K562 (cell line): ENCODE measurements around the gene TBC1D7. TPM values are rescaled to one million over a fixed set of nuclear protein-coding genes. Genes with fewer than 3 reads are reported as not detected.

Source experiments
- ARID1B ChIP-seq: fragments of 450-650 bp; IDR thresholded peaks from 2 replicates; pipeline ENCODE4 v1.6.1; 2016; ENCODE audit warnings: antibody characterized with exemption, mild to moderate bottlenecking, inconsistent platforms
- BHLHE40 ChIP-seq: IDR thresholded peaks from 2 replicates; pipeline ENCODE4 v1.6.1; 2011; ENCODE audit warnings: low read length, improper control_type of control experiment
- CBFA2T3 ChIP-seq: fragments of 450-650 bp; IDR thresholded peaks from 2 replicates; pipeline ENCODE4 v1.6.1; 2017
- CBX2 ChIP-seq: fragments of 200-600 bp; sonication (generic); IDR thresholded peaks from one replicate; pipeline ENCODE4 v1.6.1; 2012; ENCODE audit warnings: mild to moderate bottlenecking, low read length, inconsistent platforms; ENCODE audit not compliant: insufficient read depth, poor library complexity, severe bottlenecking
- FOSL1 ChIP-seq: fragments of 200-800 bp; sonication (Bioruptor generic); conservative IDR thresholded peaks from 2 replicates; pipeline ENCODE4 v1.6.1; 2016; ENCODE audit warnings: missing genetic modification characterization, missing compliant biosample characterization
- FOXK2 ChIP-seq, 2 experiments: fragments of 450-650 bp; IDR thresholded peaks in 1 of 2; conservative IDR thresholded peaks in 1 of 2; 2 replicates each; pipeline ENCODE4 v1.6.1; 2016; ENCODE audit warnings: low read depth in 2 of 2, mild to moderate bottlenecking in 1 of 2
- KLF16 ChIP-seq: IDR thresholded peaks from 2 replicates; pipeline ENCODE4 v1.6.1; 2016; ENCODE audit warnings: antibody characterized with exemption
- LARP7 ChIP-seq: fragments of 450-650 bp; IDR thresholded peaks from 2 replicates; pipeline ENCODE4 v1.6.1; 2016
- MAFK ChIP-seq: IDR thresholded peaks from 2 replicates; pipeline ENCODE4 v1.6.1; 2011; ENCODE audit warnings: low read length, improper control_type of control experiment
- MCM5 ChIP-seq: fragments of 450-650 bp; IDR thresholded peaks from 2 replicates; pipeline ENCODE4 v1.6.1; 2016; ENCODE audit warnings: low read depth
- NCOA1 ChIP-seq: fragments of 450-650 bp; IDR thresholded peaks from 2 replicates; pipeline ENCODE4 v1.6.1; 2016; ENCODE audit warnings: low read depth
- NCOA2 ChIP-seq, 2 experiments: fragments of 450-650 bp; IDR thresholded peaks; 2 replicates each; pipeline ENCODE4 v1.6.1; 2018; ENCODE audit warnings: mild to moderate bottlenecking in 2 of 2, moderate library complexity in 1 of 2; ENCODE audit not compliant: partially characterized antibody in 2 of 2
- PRMT5 ChIP-seq: sonication (generic); formaldehyde crosslinking; IDR thresholded peaks from 2 replicates; pipeline ENCODE4 v1.5.0; 2020; ENCODE audit warnings: missing genetic modification reagents
- RB1 ChIP-seq: fragments of 450-650 bp; IDR thresholded peaks from 2 replicates; pipeline ENCODE4 v1.6.1; 2017; ENCODE audit warnings: low read depth, mild to moderate bottlenecking
- RBM25 ChIP-seq: fragments of 200-400 bp; formaldehyde crosslinking; IDR thresholded peaks from 2 replicates; pipeline ENCODE4 v1.6.1; 2018; ENCODE audit warnings: low read length, low read depth, moderate library complexity; ENCODE audit not compliant: severe bottlenecking
- RFX1 ChIP-seq: fragments of 450-650 bp; IDR thresholded peaks from 2 replicates; pipeline ENCODE4 v1.6.1; 2016; ENCODE audit warnings: mild to moderate bottlenecking, moderate library complexity
- RFX7 ChIP-seq: fragments of 250-450 bp; sonication (Bioruptor Pico); IDR thresholded peaks from 2 replicates; pipeline ENCODE4 v1.5.1; 2021; ENCODE audit warnings: mild to moderate bottlenecking
- RUNX1 ChIP-seq: sonication (generic); IDR thresholded peaks from 2 replicates; pipeline ENCODE4 v1.6.1; 2016; ENCODE audit warnings: antibody characterized with exemption, low read depth
- SMARCB1 ChIP-seq: IDR thresholded peaks from 2 replicates; pipeline ENCODE4 v1.6.1; 2011; ENCODE audit warnings: improper control_type of control experiment, low read depth; ENCODE audit not compliant: insufficient read length
- SOX6 ChIP-seq: fragments of 450-650 bp; IDR thresholded peaks from 2 replicates; pipeline ENCODE4 v1.6.1; 2014; ENCODE audit warnings: mild to moderate bottlenecking
- TAF7 ChIP-seq: fragments of 450-650 bp; IDR thresholded peaks from 2 replicates; pipeline ENCODE4 v1.6.1; 2016; ENCODE audit warnings: missing genetic modification characterization, missing compliant biosample characterization
- TEAD2 ChIP-seq: fragments of 450-650 bp; IDR thresholded peaks from 2 replicates; pipeline ENCODE4 v1.6.1; 2016; ENCODE audit warnings: missing genetic modification characterization, control low read depth, missing compliant biosample characterization
- ZNF121 ChIP-seq: sonication (generic); formaldehyde crosslinking; conservative IDR thresholded peaks from 2 replicates; pipeline ENCODE4 v1.8.0; 2022; ENCODE audit warnings: missing genetic modification reagents
- ZNF445 ChIP-seq: fragments of 250-450 bp; sonication (Bioruptor Pico); IDR thresholded peaks from 2 replicates; pipeline ENCODE4 v1.4.0; 2020; ENCODE audit warnings: low read depth, mild to moderate bottlenecking, moderate library complexity
- polyA plus RNA-seq, 8 experiments: library from polyadenylated mRNA; depleted of rRNA in 4 of 8; stranded (reverse) in 5 of 8; unstranded in 3 of 8; fragments of >200 nt; fragmentation: Nextera tagmentation in 2 of 8; fragmentation: Illumina TruSeq in 1 of 8; extraction: Ambion mirVana in 2 of 8; extraction: Trizol in 1 of 8; gene quantifications; 2 replicates each; pipeline versions ENCODE4 v1.2.1 to v1.2.3, GENCODE V29; 2011 to 2014; ENCODE audit warnings: inconsistent platforms in 1 of 8, missing spikeins in 1 of 8
- total RNA-seq, 7 experiments: library from RNA; depleted of rRNA in 6 of 7; stranded (reverse); fragments of >200 nt in 6 of 7; fragmentation: Illumina TruSeq in 2 of 7; extraction: Trizol in 2 of 7; gene quantifications; 2 replicates each; pipeline versions ENCODE4 v1.2.1 to v1.2.3, GENCODE V29; 2011 to 2021; ENCODE audit warnings: low replicate concordance in 1 of 7
- TF ChIP-seq, protein P1 (sequence below): sonication (generic); formaldehyde crosslinking; IDR thresholded peaks from 2 replicates; pipeline ENCODE4 v1.9.0; 2022; ENCODE audit warnings: mild to moderate bottlenecking, missing genetic modification reagents
- TF ChIP-seq, protein P2 (sequence below): fragments of 250-450 bp; sonication (Bioruptor Pico); IDR thresholded peaks from 2 replicates; pipeline ENCODE4 v1.8.0; 2021; ENCODE audit warnings: moderate library complexity, mild to moderate bottlenecking, inconsistent platforms
- TF ChIP-seq, protein P3 (sequence below): fragments of 450-650 bp; IDR thresholded peaks from 2 replicates; pipeline ENCODE4 v1.7.1; 2018; ENCODE audit warnings: mild to moderate bottlenecking, low read depth; ENCODE audit not compliant: partially characterized antibody

TBC1D7 gene
- total and polyA plus RNA-seq, 9 of the 15 experiments (the other 6 are each of a cell fraction or from before 2014, with no cell fraction given) = 49.4 to 107 (median 61.1) TPM

GRCh38 chr6:13354331-13355042 is 26.1 kb upstream of the TBC1D7 start (continued):
- TF ChIP-seq CBFA2T3 (peak; percentile 97), SMARCB1 (peak; percentile 86), RBM25 (no peak), MAFK (peak; percentile 46; the same call in 1 of the 2 replicates), RB1 (no peak), ZNF445 (CRISPR knock-in tag) (no peak), PRMT5 (CRISPR knock-in tag) (no peak), RUNX1 (peak; percentile 90), MCM5 (no peak), NCOA1 (peak; percentile 87), FOXK2 (conservative IDR thresholded peaks at IDR 0.05 in 1 of 2, IDR thresholded peaks at IDR 0.05 in 1 of 2; ENCODE audit: low read depth in 2 of 2) (peak; percentile 39 to 67; a peak in 3 of 4 replicates), BHLHE40 (0 out of 2 replicates have a peak, but pooled peaks have one; percentile 10), FOSL1 (tag) (peak; percentile 78; the same call in 1 of the 2 replicates), LARP7 (no peak), TAF7 (tag) (no peak), CBX2 (no peak), RFX1 (no peak), ZNF121 (CRISPR knock-in tag) (no peak), RFX7 (CRISPR knock-in tag) (no peak), KLF16 (peak; percentile 96), ARID1B (peak; percentile 97), TEAD2 (tag) (no peak), NCOA2 (IDR thresholded peaks at IDR 0.05; ENCODE audit: partially characterized antibody in 2 of 2) (peak; percentile 55 to 77), SOX6 (peak; percentile 92)
- TF ChIP-seq, protein P1, sequence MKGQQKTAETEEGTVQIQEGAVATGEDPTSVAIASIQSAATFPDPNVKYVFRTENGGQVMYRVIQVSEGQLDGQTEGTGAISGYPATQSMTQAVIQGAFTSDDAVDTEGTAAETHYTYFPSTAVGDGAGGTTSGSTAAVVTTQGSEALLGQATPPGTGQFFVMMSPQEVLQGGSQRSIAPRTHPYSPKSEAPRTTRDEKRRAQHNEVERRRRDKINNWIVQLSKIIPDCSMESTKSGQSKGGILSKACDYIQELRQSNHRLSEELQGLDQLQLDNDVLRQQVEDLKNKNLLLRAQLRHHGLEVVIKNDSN (CRISPR knock-in tag) = no peak
- TF ChIP-seq, protein P2, sequence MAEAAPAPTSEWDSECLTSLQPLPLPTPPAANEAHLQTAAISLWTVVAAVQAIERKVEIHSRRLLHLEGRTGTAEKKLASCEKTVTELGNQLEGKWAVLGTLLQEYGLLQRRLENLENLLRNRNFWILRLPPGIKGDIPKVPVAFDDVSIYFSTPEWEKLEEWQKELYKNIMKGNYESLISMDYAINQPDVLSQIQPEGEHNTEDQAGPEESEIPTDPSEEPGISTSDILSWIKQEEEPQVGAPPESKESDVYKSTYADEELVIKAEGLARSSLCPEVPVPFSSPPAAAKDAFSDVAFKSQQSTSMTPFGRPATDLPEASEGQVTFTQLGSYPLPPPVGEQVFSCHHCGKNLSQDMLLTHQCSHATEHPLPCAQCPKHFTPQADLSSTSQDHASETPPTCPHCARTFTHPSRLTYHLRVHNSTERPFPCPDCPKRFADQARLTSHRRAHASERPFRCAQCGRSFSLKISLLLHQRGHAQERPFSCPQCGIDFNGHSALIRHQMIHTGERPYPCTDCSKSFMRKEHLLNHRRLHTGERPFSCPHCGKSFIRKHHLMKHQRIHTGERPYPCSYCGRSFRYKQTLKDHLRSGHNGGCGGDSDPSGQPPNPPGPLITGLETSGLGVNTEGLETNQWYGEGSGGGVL (CRISPR knock-in tag) = no peak
- TF ChIP-seq, protein P3, sequence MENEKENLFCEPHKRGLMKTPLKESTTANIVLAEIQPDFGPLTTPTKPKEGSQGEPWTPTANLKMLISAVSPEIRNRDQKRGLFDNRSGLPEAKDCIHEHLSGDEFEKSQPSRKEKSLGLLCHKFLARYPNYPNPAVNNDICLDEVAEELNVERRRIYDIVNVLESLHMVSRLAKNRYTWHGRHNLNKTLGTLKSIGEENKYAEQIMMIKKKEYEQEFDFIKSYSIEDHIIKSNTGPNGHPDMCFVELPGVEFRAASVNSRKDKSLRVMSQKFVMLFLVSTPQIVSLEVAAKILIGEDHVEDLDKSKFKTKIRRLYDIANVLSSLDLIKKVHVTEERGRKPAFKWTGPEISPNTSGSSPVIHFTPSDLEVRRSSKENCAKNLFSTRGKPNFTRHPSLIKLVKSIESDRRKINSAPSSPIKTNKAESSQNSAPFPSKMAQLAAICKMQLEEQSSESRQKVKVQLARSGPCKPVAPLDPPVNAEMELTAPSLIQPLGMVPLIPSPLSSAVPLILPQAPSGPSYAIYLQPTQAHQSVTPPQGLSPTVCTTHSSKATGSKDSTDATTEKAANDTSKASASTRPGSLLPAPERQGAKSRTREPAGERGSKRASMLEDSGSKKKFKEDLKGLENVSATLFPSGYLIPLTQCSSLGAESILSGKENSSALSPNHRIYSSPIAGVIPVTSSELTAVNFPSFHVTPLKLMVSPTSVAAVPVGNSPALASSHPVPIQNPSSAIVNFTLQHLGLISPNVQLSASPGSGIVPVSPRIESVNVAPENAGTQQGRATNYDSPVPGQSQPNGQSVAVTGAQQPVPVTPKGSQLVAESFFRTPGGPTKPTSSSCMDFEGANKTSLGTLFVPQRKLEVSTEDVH = no peak
